22Rv1 (cell line): ENCODE measurements around the gene PDCL3.

Experiments
- CTCF ChIP-seq: fragments of 450-650 bp; IDR thresholded peaks from 2 replicates; pipeline ENCODE4 v1.5.1; 2017; ENCODE audit warnings: mild to moderate bottlenecking
- ZFX ChIP-seq: fragments of 450-650 bp; IDR thresholded peaks from 2 replicates; pipeline ENCODE4 v1.6.1; 2017; ENCODE audit warnings: antibody characterized with exemption, borderline replicate concordance

- no peak for TF ChIP-seq CTCF
- no peak for TF ChIP-seq ZFX
Measured at GRCh38 chr2:100524331-100524730, 38.5 kb upstream of the PDCL3 start.
